Eye (tissue), 1 donor: ENCODE results near the gene IRF1.
"Not testable (repeated sequence)": the region's sequence is repeated elsewhere in the genome, so short reads cannot be mapped to it uniquely, and the experiment has no call there.

ENCODE experiments used
- DNase-seq: peaks from one replicate; pipeline ENCODE4 v3.0.0-alpha.2; 2015

IRF1 gene

GRCh38 chr5:132485641-132486317 is 4.8 kb downstream of the IRF1 start:
- DNase-seq: no peak

GRCh38 chr5:132484876-132485640 is 5.5 kb downstream of the IRF1 start:
- DNase-seq: not testable (repeated sequence)

- no peak for DNase-seq
These were observed 6.2 kb downstream of the IRF1 start for GRCh38 chr5:132484391-132484725.

- no peak for DNase-seq
These were observed 6.7 kb downstream of the IRF1 start for GRCh38 chr5:132483661-132484390.

- DNase-seq: no peak
These were observed 7.5 kb downstream of the IRF1 start for GRCh38 chr5:132483101-132483500.

GRCh38 chr5:132481596-132482211 is 8.9 kb downstream of the IRF1 start:
- no peak for DNase-seq

GRCh38 chr5:132480893-132481595 is 9.5 kb downstream of the IRF1 start:
- DNase-seq: no peak

- no peak for DNase-seq
These were observed 10.1 kb downstream of the IRF1 start for GRCh38 chr5:132480546-132480892.

- DNase-seq: no peak
These were observed 10.5 kb downstream of the IRF1 start for GRCh38 chr5:132480042-132480441.

- no peak for DNase-seq
These were observed 11.2 kb downstream of the IRF1 start for GRCh38 chr5:132479111-132479951.

- no peak for DNase-seq
These were observed 12.2 kb downstream of the IRF1 start for GRCh38 chr5:132478366-132478871.

- no peak for DNase-seq
These were observed 12.7 kb downstream of the IRF1 start for GRCh38 chr5:132477784-132478365.

- no peak for DNase-seq
These were observed 13.4 kb downstream of the IRF1 start for GRCh38 chr5:132476876-132477781.

GRCh38 chr5:132475987-132476875 is 14.3 kb downstream of the IRF1 start:
- DNase-seq: no peak

GRCh38 chr5:132475497-132475882 is 15.1 kb downstream of the IRF1 start:
- no peak for DNase-seq

GRCh38 chr5:132474881-132475496 is 15.6 kb downstream of the IRF1 start:
- DNase-seq: no peak

- DNase-seq: no peak
These were observed 16.3 kb downstream of the IRF1 start for GRCh38 chr5:132474131-132474723.

- no peak for DNase-seq
These were observed 16.9 kb downstream of the IRF1 start for GRCh38 chr5:132473668-132474067.
